Tibial nerve (tissue), 4 donors: ENCODE results near the gene C3orf18.

Source experiments
- CTCF ChIP-seq, 5 experiments: fragments of 200-600 bp in 3 of 5; fragments of 450-650 bp in 2 of 5; sonication (generic) in 3 of 5; IDR thresholded peaks; one replicate each; pipeline ENCODE4 v1.5.1; 2016 to 2019; ENCODE audit warnings: antibody characterized with exemption in 5 of 5, mild to moderate bottlenecking in 3 of 5, moderate library complexity in 2 of 5
- EP300 ChIP-seq, 2 donors: sonication (generic); formaldehyde crosslinking; IDR thresholded peaks; one replicate each; pipeline ENCODE4 v1.6.1; 2017; ENCODE audit warnings: antibody characterized with exemption in 2 of 2, mild to moderate bottlenecking in 1 of 2
- POLR2A ChIP-seq, 2 donors: fragments of 450-650 bp; IDR thresholded peaks; one replicate each; pipeline ENCODE4 v1.6.1; 2017; ENCODE audit warnings: antibody characterized with exemption in 2 of 2, mild to moderate bottlenecking in 2 of 2, moderate library complexity in 2 of 2

GRCh38 chr3:50600141-50600753, 32.7 kb upstream of the C3orf18 start:
- TF ChIP-seq CTCF (IDR thresholded peaks at IDR 0.05) (no peak), EP300 (IDR thresholded peaks at IDR 0.05) (no peak), POLR2A (IDR thresholded peaks at IDR 0.05) (no peak)
